Right lobe of liver (tissue), 6 donors: ENCODE results near the gene PDCD7. TPM values are rescaled to one million over a fixed set of nuclear protein-coding genes. Genes with fewer than 3 reads are reported as not detected.
A peak's percentile ranks its signal among the peaks of the same experiment; 100 is the strongest.

Source experiments
- ATAC-seq, 4 donors: fragments of 200-7000 bp; cut with Tn5 transposase; one replicate each; pipeline ENCODE4 v1.9.1; 2020; ENCODE audit warnings: mild to moderate bottlenecking in 4 of 4, moderate library complexity in 4 of 4
- DNase-seq, 3 donors: peaks; one replicate each; pipeline ENCODE4 v3.0.0-alpha.2; 2020
- H3K27ac ChIP-seq, 3 donors: fragments of 200-600 bp; one replicate each; pipeline ENCODE4 v1.8.0; 2022
- H3K27me3 ChIP-seq, 2 donors: fragments of 200-600 bp; one replicate each; pipeline ENCODE4 v1.8.0; 2022
- H3K36me3 ChIP-seq, 4 donors: fragments of 200-600 bp; sonication (generic) in 1 of 4; one replicate each; pipeline versions ENCODE4 v1.5.1 to v1.8.0; 2017 to 2022; ENCODE audit warnings: control low read depth in 1 of 4
- H3K4me1 ChIP-seq, 4 donors: fragments of 200-600 bp; sonication (generic) in 1 of 4; one replicate each; pipeline versions ENCODE4 v1.5.1 to v1.8.0; 2017 to 2022; ENCODE audit warnings: control low read depth in 1 of 4
- H3K4me3 ChIP-seq, 3 donors: fragments of 200-600 bp; one replicate each; pipeline ENCODE4 v1.8.0; 2022
- H3K9me3 ChIP-seq, 4 donors: fragments of 200-600 bp; sonication (generic) in 1 of 4; one replicate each; pipeline versions ENCODE4 v1.5.1 to v1.8.0; 2017 to 2022; ENCODE audit warnings: control low read depth in 1 of 4
- POLR2A ChIP-seq: fragments of 450-650 bp; IDR thresholded peaks from one replicate; pipeline ENCODE4 v1.6.1; 2017; ENCODE audit warnings: antibody characterized with exemption, mild to moderate bottlenecking
- WGBS: methylation state at CpG from one replicate; pipeline ENCODE4 v1.1.6; 2018; ENCODE audit warnings: low coverage, low lambda C conversion rate; ENCODE audit not compliant: insufficient coverage; ENCODE audit errors: missing lambda C conversion rate; 5-methylcytosine and 5-hydroxymethylcytosine counted together
- intact Hi-C, 2 donors: fragments of 100-400 bp; cut with DNase I; formaldehyde crosslinking; loops; one replicate each; pipeline versions ENCODE4 v1.11.2 to v1.14.1; 2022
- total RNA-seq, 6 experiments: library from RNA; depleted of rRNA in 2 of 6; stranded (reverse); fragments of >200 nt in 2 of 6; fragmentation: NEBNext Ultra II Directional in 3 of 6; extraction: Animal tissue kit (Norgen Biotek cat#: 25700) in 3 of 6; gene quantifications; one replicate each; pipeline versions ENCODE4 v1.1.0 to v1.2.4, GENCODE V29; 2016 to 2023
- TF ChIP-seq, protein P1 (sequence below), 4 donors: fragments of 200-600 bp in 3 of 4; fragments of 450-650 bp in 1 of 4; IDR thresholded peaks; one replicate each; pipeline versions ENCODE4 v1.5.1 to v1.8.0; 2016 to 2022; ENCODE audit warnings: antibody characterized with exemption in 4 of 4, mild to moderate bottlenecking in 2 of 4
- donor health status: DM: no; HTN: yes; CAD: no.
- donor health status: DM: no; HTN: no; CAD: no.
- donor health status: DM: no; HTN: no; CAD: no.
- donor health status: DM: no; HTN: yes; CAD: no.
- donor health status: DM: no; HTN: yes; CAD: no.

Gene PDCD7
- total RNA-seq, 6 experiments from 2014 or later = 6.3 to 12.2 (median 9.1) TPM

DNA sequence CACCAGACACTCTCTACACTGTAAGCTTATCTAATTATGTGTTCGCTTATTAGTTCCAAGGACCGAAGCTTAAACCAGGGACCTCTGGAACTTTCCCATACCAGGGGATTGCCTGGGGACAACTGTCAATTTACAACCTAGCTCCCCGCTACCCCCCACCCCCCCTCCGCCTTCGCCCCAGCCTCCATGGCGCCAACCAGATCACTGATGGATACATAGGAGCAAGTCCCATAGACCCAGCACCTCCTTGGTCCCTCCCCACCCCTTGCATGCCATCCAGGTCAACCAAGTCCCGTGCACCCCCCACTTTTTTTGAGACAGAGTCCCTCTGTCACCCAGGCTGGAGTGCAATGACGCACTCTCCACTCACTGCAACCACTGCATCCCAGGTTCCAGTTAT is 930 bp upstream of the PDCD7 start:
- Histone ChIP-seq H3K36me3 (peaks cover 0 to 3% (median 0%) of the 10 kb centered on the region in 4 donors), H3K27me3 (no peaks in the 10 kb centered on the region), H3K27ac (no peak overlapping the region), H3K4me3 (no peak overlapping the region), H3K4me1 (peaks cover 0 to 20% (median 7%) of the 10 kb centered on the region in 4 donors), H3K9me3 (no peaks in the 10 kb centered on the region)
- DNase-seq (no peak), ATAC-seq (no peak)
- intact Hi-C loops = no loop called here
- 70% methylated on average over 3 of the region's 8 CpGs for WGBS
- TF ChIP-seq, protein P1, sequence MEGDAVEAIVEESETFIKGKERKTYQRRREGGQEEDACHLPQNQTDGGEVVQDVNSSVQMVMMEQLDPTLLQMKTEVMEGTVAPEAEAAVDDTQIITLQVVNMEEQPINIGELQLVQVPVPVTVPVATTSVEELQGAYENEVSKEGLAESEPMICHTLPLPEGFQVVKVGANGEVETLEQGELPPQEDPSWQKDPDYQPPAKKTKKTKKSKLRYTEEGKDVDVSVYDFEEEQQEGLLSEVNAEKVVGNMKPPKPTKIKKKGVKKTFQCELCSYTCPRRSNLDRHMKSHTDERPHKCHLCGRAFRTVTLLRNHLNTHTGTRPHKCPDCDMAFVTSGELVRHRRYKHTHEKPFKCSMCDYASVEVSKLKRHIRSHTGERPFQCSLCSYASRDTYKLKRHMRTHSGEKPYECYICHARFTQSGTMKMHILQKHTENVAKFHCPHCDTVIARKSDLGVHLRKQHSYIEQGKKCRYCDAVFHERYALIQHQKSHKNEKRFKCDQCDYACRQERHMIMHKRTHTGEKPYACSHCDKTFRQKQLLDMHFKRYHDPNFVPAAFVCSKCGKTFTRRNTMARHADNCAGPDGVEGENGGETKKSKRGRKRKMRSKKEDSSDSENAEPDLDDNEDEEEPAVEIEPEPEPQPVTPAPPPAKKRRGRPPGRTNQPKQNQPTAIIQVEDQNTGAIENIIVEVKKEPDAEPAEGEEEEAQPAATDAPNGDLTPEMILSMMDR (IDR thresholded peaks at IDR 0.05) = no peak
- no peak for TF ChIP-seq POLR2A

DNA sequence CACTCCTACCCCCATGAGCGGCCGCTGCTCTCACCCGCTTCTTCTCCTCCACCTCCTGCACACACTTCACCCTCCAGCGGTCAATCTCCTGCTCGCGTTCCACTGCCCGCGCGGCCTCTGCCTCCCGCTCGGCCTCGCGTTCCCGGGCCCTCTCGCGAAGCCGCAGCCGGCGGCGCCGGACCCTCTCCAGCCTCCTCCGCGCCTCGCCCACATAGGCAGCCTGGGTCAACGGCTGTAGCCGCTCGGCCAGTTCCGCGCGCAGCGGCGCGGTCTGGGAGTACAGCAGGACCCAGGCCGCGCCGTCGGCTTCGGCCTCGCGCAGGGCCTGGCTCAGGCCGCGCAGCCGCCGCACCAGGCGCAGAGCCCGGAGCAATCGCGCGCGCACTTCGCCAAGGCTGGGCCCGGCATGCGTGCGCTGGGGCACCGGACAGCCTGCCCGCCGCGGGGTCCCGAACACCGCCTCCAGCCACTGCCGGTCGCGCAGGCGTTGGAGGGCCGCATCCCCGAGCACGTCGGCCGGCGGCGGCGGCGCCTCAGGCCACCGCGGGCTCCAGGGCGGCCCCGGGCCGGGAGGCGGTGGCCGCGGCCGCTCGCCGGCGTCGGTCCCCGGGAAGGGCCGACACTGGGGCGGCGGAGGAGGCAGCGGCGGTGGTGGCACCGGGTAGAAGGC is 595 bp downstream of the PDCD7 start:
- peaks cover 0 to 20% (median 7%) of the 10 kb centered on the region in 4 donors for H3K4me1 ChIP-seq
- peaks cover under 1 to 19% (median 7%) of the 10 kb centered on the region in 4 donors for H3K36me3 ChIP-seq
- ATAC-seq = peak; percentile 60 to 77 (median 72)
- H3K27me3 ChIP-seq = no peaks in the 10 kb centered on the region
- peak; percentile 50 to 60 (median 58) for DNase-seq
- TF ChIP-seq POLR2A = no peak
- TF ChIP-seq, protein P1 (IDR thresholded peaks at IDR 0.05) = no peak
- H3K4me3 ChIP-seq = peak overlapping the region; percentile 70 to 82 (median 81)
- intact Hi-C loops = no loop called here
- WGBS = under 1% methylated on average over 31 of the region's 93 CpGs
- no peaks in the 10 kb centered on the region for H3K9me3 ChIP-seq
- H3K27ac ChIP-seq = peak overlapping the region; percentile 71 to 82 (median 73)

- ATAC-seq (no peak), DNase-seq (no peak)
- intact Hi-C loops = no loop called here
- WGBS = 63% methylated on average over 2 of the region's 5 CpGs
- H3K36me3 ChIP-seq = peaks cover 6 to 35% (median 16%) of the 10 kb centered on the region in 4 donors
- no peaks in the 10 kb centered on the region for H3K27me3 ChIP-seq
- no peak overlapping the region for H3K4me3 ChIP-seq
- TF ChIP-seq POLR2A = no peak
- TF ChIP-seq, protein P1 (IDR thresholded peaks at IDR 0.05) = no peak
- H3K4me1 ChIP-seq = peaks cover 0 to 20% (median 7%) of the 10 kb centered on the region in 4 donors
- no peaks in the 10 kb centered on the region for H3K9me3 ChIP-seq
- H3K27ac ChIP-seq = no peak overlapping the region
Observed at GRCh38 chr15:65130941-65131340, 2.7 kb downstream of the PDCD7 start.

DNA sequence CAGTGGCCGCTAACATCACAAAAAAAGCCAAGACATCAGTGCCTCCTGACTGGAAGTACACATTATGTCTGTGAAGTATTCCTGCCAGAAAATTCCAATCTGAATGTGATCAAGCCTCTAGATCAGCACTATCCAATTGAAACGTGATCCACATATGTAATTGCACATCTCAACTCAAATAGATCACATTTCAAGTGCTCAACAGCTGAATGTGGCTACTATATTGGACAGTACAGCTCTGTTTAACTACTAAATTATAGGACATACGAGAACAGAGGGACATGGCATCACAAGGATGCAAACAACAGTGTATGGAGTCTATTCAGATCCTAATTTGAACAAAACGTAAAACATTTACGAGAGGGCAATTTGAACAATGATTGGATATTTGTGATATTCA is 18.1 kb downstream of the PDCD7 start:
- Histone ChIP-seq H3K4me1 (no peaks in the 10 kb centered on the region), H3K27ac (no peak overlapping the region), H3K27me3 (no peaks in the 10 kb centered on the region), H3K36me3 (peaks cover 0 to 62% (median 21%) of the 10 kb centered on the region in 4 donors), H3K4me3 (no peak overlapping the region), H3K9me3 (no peaks in the 10 kb centered on the region)
- intact Hi-C loops = no loop called here
- 80% methylated on average over 5 of the region's 5 CpGs for WGBS
- ATAC-seq = no peak
- no peak for DNase-seq
- TF ChIP-seq, protein P1 (IDR thresholded peaks at IDR 0.05) = no peak
